RPMI7951 (cell line): ENCODE measurements around the gene MEF2A. TPM values are rescaled to one million over a fixed set of nuclear protein-coding genes. Genes with fewer than 3 reads are reported as not detected.
"Not testable (repeated sequence)": the region's sequence is repeated elsewhere in the genome, so short reads cannot be mapped to it uniquely, and the experiment has no call there.

ENCODE experiments used
- DNase-seq: peaks from one replicate; pipeline ENCODE4 v3.0.0-alpha.2; 2012; ENCODE audit warnings: low read depth
- total RNA-seq: library from RNA; depleted of rRNA; stranded (reverse); fragments of >200 nt; shearing (Covaris generic); gene quantifications from 2 replicates; pipeline ENCODE4 v1.2.3, GENCODE V29; 2014

The MEF2A gene
- total RNA-seq, 1 experiment from 2014 or later = 37.1 TPM

- no peak for DNase-seq
These were observed 80.2 kb downstream of the MEF2A start for GRCh38 chr15:99645951-99646350.

- DNase-seq = peak; percentile 78
These were observed 85.4 kb downstream of the MEF2A start for GRCh38 chr15:99651023-99651807.

- no peak for DNase-seq
These were observed 90.4 kb downstream of the MEF2A start for GRCh38 chr15:99656205-99656604.

GRCh38 chr15:99657996-99658395 lies 92.2 kb downstream of the MEF2A start:
- DNase-seq = no peak

- no peak for DNase-seq
These were observed 97.1 kb downstream of the MEF2A start for GRCh38 chr15:99662903-99663302.

GRCh38 chr15:99666073-99666472 lies 100.3 kb downstream of the MEF2A start:
- DNase-seq = not testable (repeated sequence)

- no peak for DNase-seq
These were observed 102.9 kb downstream of the MEF2A start for GRCh38 chr15:99668533-99669182.

GRCh38 chr15:99669250-99669649 lies 103.5 kb downstream of the MEF2A start:
- DNase-seq = no peak

- DNase-seq = no peak
These were observed 106.3 kb downstream of the MEF2A start for GRCh38 chr15:99671926-99672635.

- no peak for DNase-seq
These were observed 107.3 kb downstream of the MEF2A start for GRCh38 chr15:99673111-99673510.

GRCh38 chr15:99674279-99674678 lies 108.5 kb downstream of the MEF2A start:
- no peak for DNase-seq

- no peak for DNase-seq
These were observed 111.9 kb downstream of the MEF2A start for GRCh38 chr15:99677540-99678134.

- DNase-seq = no peak
These were observed 114.5 kb downstream of the MEF2A start for GRCh38 chr15:99680276-99680675.

- no peak for DNase-seq
These were observed 116.2 kb downstream of the MEF2A start for GRCh38 chr15:99681990-99682389.

GRCh38 chr15:99682455-99682854 lies 116.7 kb downstream of the MEF2A start:
- DNase-seq = peak; percentile 72

- DNase-seq = peak; percentile 32
These were observed 117.4 kb downstream of the MEF2A start for GRCh38 chr15:99683000-99683670.

GRCh38 chr15:99686290-99686689 lies 120.5 kb downstream of the MEF2A start:
- no peak for DNase-seq

GRCh38 chr15:99692825-99693224 lies 127.0 kb downstream of the MEF2A start:
- peak; percentile 95 for DNase-seq

- DNase-seq = no peak
These were observed 130.3 kb downstream of the MEF2A start for GRCh38 chr15:99696096-99696495.

- no peak for DNase-seq
These were observed 137.3 kb downstream of the MEF2A start for GRCh38 chr15:99702895-99703602.
